Stimulated activated CD8-positive, alpha-beta memory T cell treated with anti-CD3 and anti-CD28 coated beads, Interleukin-7, amount 100 ng/mL, for 24 hours (primary cell): ENCODE measurements around the gene PRDM9.
"Not testable (repeated sequence)": the region's sequence is repeated elsewhere in the genome, so short reads cannot be mapped to it uniquely, and the experiment has no call there.

Experiments
- DNase-seq: peaks from one replicate; pipeline ENCODE4 v3.0.0-alpha.2; 2020; ENCODE audit warnings: low read depth

Gene PRDM9

DNA sequence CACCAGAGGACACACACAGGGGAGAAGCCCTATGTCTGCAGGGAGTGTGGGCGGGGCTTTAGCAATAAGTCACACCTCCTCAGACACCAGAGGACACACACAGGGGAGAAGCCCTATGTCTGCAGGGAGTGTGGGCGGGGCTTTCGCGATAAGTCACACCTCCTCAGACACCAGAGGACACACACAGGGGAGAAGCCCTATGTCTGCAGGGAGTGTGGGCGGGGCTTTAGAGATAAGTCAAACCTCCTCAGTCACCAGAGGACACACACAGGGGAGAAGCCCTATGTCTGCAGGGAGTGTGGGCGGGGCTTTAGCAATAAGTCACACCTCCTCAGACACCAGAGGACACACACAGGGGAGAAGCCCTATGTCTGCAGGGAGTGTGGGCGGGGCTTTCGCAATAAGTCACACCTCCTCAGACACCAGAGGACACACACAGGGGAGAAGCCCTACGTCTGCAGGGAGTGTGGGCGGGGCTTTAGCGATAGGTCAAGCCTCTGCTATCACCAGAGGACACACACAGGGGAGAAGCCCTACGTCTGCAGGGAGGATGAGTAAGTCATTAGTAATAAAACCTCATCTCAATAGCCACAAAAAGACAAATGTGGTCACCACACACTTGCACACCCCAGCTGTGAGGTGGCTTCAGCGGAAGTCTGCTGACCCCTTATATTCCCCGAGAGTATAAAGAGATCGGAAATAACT, 20.0 kb downstream of the PRDM9 start:
- not testable (repeated sequence) for DNase-seq

DNA sequence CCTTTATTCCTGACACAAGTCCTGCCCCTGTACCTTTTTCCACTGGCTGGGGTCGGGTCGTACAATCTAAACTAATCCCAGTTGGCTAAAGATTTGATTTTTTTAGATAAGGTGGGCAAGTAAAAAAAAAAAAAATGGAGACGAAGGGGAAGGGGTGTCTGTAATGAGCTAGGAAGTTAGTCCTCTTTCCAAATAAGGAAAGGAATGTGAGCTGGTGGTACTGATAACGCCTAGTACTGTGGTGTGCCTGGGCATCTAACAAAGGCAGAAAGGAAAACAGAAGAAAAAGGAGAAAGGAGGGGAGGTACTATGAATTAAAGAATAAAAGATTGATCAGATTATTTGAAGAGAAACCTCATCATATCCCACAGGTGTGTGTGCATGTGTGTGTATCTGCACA, 21.3 kb downstream of the PRDM9 start:
- no peak for DNase-seq

DNA sequence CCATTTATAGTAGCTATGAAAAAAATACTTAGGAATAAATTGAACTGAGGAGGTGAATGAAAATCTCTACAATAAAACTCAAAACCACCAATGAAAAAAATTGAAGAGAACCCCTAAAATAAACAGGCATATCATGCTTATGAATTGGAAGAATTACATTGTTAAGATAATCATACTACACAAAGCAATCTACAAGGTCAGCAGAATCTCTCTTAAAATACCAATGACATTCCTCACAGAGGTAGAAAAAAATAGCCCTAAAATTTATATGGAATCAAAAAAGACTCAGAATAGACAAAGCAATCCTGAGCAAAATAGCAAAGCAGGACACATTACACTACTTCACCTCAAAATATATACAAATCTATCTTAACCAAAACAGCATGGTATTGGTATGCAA, 23.2 kb downstream of the PRDM9 start:
- DNase-seq = no peak

DNA sequence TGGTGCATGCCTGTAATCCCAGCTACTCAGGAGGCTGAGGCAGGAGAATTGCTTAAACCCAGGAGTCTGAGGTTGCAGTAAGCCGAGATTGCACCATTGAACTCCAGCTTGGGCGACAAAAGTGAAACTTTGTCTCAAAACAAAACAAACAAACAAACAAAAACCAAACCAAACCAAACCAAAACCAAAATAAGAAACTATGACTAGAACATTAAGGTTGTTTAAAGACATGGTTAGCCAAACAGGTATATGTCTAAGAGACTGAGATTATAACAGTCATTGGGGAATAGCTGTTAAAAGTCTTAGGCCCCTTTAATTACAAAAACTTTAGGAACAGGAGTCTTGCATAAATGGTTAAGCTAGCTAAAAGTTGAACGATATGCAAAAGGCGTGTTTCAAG, 63.6 kb downstream of the PRDM9 start:
- no peak for DNase-seq
